IMR-90 (cell line): ENCODE data around the gene ACE. TPM values are rescaled to one million over a fixed set of nuclear protein-coding genes. Genes with fewer than 3 reads are reported as not detected.

Source experiments
- ELK1 ChIP-seq: fragments of 150-350 bp; IDR thresholded peaks from 2 replicates; pipeline ENCODE4 v1.6.1; 2016; ENCODE audit warnings: low read depth, mild to moderate bottlenecking, low read length, moderate library complexity, borderline replicate concordance
- MAZ ChIP-seq: IDR thresholded peaks from 2 replicates; pipeline ENCODE4 v1.6.1; 2012; ENCODE audit warnings: low read depth, mild to moderate bottlenecking, low read length, improper control_type of control experiment, moderate library complexity, borderline replicate concordance
- RAD21 ChIP-seq: IDR thresholded peaks from 2 replicates; pipeline ENCODE4 v1.6.1; 2012; ENCODE audit warnings: low read length, improper control_type of control experiment
- polyA plus RNA-seq, 3 experiments: library from polyadenylated mRNA; depleted of rRNA; stranded (reverse); fragments of >200 nt; gene quantifications; 2 replicates each; pipeline ENCODE4 v1.2.3, GENCODE V29; 2012; ENCODE audit warnings: low replicate concordance in 1 of 3
- total RNA-seq: library from RNA; depleted of rRNA; stranded (reverse); fragments of >200 nt; gene quantifications from 2 replicates; pipeline ENCODE4 v1.2.3, GENCODE V29; 2012

Gene ACE
- total and polyA plus RNA-seq, 2 of the 4 experiments (the other 2 are of a cell fraction), result 1.4 to 5.8 TPM

DNA sequence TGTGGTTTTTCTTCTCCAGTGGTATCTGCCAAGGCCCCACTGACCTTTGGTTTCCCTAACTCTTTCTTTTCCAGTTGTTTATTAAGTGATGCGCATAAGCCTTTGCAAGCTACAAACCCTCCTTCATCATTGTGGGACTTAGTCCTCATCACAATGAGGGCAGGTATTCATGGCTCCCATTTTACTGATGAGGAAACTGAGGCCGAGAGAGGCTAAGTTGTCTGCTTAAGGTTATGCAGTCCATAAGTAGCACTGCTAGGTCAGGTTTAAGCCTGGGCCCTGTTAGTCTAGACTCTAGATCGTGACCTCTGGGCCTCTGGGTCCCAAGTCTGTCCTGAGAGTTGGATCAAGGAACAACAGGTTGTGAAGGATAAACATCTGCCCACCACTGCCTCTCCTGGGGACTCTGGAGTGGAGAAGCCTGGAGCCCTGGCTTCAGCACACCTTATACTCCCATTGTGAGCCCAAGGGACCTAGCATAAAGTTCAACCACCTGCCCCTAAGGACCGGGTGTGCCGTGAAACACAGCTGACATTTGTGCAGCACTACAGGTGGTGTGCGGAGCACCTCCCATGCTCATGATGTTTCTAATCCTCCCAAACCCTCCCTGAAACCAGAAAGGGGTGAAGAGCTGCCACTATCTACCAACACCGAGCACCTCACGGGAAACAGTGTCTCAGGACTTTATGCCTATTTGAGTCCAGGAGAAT, 41.1 kb downstream of the ACE start (continued):
- TF ChIP-seq MAZ, result no peak
- TF ChIP-seq ELK1, result no peak
- TF ChIP-seq RAD21, result no peak
